Smooth muscle cell of the pulmonary artery (primary cell): ENCODE results near the gene DIDO1. TPM values are rescaled to one million over a fixed set of nuclear protein-coding genes. Genes with fewer than 3 reads are reported as not detected.

ENCODE experiments used
- total RNA-seq: library from RNA; depleted of rRNA; stranded (reverse); fragments of >200 nt; gene quantifications from 2 replicates; pipeline ENCODE4 v1.2.3, GENCODE V29; 2014

DIDO1 gene
- total RNA-seq = 32.8 and 37.2 TPM in 2 replicates

GRCh38 chr20:62926229-62927127 is at the start of gene DIDO1:
Gene DIDO1 (minus strand): TSS chr20:62926505.

GRCh38 chr20:62952373-62952967 is 26.2 kb upstream of the DIDO1 start, which contains the start of gene SLC17A9:
Gene SLC17A9 (plus strand): TSS chr20:62952709. CDS start chr20:62952831, 122 bp downstream.

DNA sequence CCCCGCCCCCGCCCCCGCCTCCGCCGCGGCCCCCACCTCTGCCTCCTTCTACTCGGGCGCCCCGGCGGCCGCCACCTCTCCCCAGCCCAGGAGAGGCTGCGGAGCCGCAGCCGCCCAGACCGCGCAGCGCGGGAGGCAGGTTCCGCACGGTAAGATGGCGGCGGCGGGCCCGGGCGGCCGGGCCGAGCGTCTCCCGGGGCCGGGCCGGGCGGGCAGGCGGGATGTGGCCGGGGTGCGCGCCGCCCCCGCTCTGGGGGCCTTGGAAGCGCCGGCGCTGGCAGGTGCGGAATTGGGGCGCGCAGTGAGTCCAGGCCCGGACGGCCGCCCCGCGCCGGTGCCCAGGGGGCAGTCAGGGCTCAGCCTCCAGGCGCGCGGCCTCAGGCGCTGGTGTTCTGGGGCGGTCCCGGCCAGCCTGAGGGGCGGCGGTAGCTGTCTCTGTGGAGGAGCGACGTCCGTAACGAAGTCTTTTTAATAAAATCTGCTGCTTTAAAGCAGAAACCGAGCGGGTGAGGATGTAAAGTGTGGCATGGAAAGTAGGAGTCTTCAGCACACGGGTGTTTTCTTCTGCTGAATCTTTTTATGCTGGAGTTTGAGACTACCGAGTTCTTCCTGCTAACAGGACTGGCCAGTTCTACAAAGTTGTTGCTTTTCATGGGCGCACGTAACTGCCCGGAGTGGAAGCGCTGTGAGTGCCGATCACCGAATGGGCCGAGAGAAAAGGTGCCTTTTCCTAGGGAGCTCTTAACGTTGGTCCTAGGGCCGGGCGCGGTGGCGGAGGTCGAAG is 12.0 kb upstream of the DIDO1 start, which contains the start of gene GID8:
GID8 (plus strand) TSS at position 43 of the 784 bp plus-strand sequence. CDS start 3,356 bp downstream, outside the sequence.

GRCh38 chr20:62861726-62862336 is 64.5 kb downstream of the DIDO1 start, which contains the start of gene TCFL5:
Gene TCFL5 (minus strand): TSS chr20:62861822. CDS start chr20:62861670, 152 bp downstream.

Other genes with a start within 250 kb of the DIDO1 start
- 0.03 and 0.07 TPM in 2 replicates for gene NTSR1, start 217.7 kb downstream of the DIDO1 start, total RNA-seq
- 12.8 and 16.4 TPM in 2 replicates for gene MRGBP, start 130.0 kb downstream of the DIDO1 start, total RNA-seq
- gene OGFR, start 121.7 kb downstream of the DIDO1 start, total RNA-seq = 22.6 and 26.8 TPM in 2 replicates
- gene COL9A3, start 109.5 kb downstream of the DIDO1 start, total RNA-seq = 0.39 and 0.50 TPM in 2 replicates
- gene TCFL5, start 64.7 kb downstream of the DIDO1 start, total RNA-seq = 17.0 and 19.5 TPM in 2 replicates
- gene GID8, start 11.6 kb upstream of the DIDO1 start, total RNA-seq = 29.0 and 35.4 TPM in 2 replicates
- gene SLC17A9, start 26.2 kb upstream of the DIDO1 start, total RNA-seq = 21.0 and 25.4 TPM in 2 replicates
- not detected in 2 replicates for gene BHLHE23, start 80.5 kb upstream of the DIDO1 start, total RNA-seq